Hematopoietic multipotent progenitor cell treated with erythropoietin and hydrocortisone succinate and interleukin-3 and kit ligand, for 4 days (in vitro differentiated cells): ENCODE measurements around the gene TANGO6.

Experiments used
- DNase-seq: peaks from one replicate; pipeline ENCODE4 v3.0.0-alpha.2; 2015

The TANGO6 gene

GRCh38 chr16:68978303-68978954, 135.1 kb downstream of the TANGO6 start:
- DNase-seq = no peak

GRCh38 chr16:68980695-68981315, 137.5 kb downstream of the TANGO6 start:
- no peak for DNase-seq

- no peak for DNase-seq
Measured at GRCh38 chr16:68981971-68982370, 138.6 kb downstream of the TANGO6 start.

GRCh38 chr16:68984467-68984866, 141.1 kb downstream of the TANGO6 start:
- no peak for DNase-seq

GRCh38 chr16:68985268-68985667, 141.9 kb downstream of the TANGO6 start:
- no peak for DNase-seq

DNA sequence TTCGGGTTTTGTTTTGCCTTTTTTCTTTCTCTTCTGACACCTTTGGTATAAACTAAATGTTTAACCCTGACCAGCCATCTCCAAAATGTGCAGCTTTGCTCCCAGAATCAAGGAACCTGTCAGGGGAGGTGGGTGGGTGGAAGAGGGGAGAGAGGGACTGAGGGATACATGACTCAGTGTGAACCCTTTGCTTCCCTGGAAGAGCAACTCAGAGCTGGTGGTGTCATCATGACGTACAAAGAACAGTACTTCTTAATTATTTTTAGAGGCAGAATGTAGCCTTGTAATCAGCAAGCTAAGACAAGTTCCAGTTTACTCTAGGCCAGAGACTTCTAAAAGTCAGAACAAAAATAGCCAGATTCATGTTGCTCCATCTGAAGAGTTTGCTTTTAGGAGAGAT, 142.5 kb downstream of the TANGO6 start:
- no peak for DNase-seq

GRCh38 chr16:68987734-68988457, 144.6 kb downstream of the TANGO6 start:
- DNase-seq = no peak

DNA sequence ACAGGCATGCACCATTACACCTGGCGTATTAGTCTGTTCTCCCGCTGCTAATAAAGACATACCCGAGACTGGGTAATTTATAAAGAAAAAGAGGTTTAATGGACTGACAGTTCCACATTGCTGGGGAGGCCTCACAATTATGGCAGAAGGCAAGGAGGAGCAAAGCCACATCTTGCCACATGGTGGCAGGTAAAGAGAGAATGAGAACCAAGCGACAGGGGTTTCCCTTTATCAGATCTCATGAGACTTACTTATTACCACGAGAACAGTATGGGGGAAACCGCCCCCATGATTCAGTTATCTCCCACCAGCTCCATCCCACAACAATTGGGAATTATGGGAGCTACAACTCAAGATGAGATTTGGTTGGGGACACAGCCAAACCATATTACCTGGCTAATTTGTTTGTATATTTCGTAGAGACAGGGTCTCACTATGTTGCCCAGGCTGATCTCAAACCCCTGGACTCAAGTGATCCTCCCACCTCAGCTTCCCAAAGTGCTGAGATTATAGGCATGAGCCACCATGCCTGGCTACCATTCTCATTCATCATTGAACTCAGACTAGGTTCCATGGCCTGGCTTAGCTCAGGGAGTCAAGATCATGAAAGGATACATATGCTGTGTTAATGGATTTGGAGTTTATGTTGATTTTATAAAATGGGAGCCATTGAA, 147.0 kb downstream of the TANGO6 start:
- peak; percentile 17 for DNase-seq

DNA sequence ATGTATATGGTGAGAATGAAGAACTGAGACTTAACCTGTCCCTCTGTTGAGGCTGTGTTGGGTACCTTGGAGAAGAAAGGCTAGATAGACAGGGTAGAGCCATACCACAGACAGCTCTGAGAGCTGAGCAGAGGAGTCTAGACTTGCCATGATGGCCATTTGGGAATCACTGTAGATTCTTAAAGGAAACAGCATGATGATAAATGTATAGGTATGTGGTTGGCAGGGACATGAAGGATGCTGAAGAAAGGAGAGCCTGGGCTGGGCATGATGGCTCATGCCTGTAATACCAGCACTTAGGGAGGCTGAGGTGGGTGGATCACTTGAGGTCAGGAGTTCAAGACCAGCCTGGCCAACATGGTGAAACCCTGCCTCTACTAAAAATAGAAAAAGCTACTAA, 147.7 kb downstream of the TANGO6 start:
- DNase-seq = no peak

GRCh38 chr16:68992521-68992920, 149.2 kb downstream of the TANGO6 start:
- no peak for DNase-seq

DNA sequence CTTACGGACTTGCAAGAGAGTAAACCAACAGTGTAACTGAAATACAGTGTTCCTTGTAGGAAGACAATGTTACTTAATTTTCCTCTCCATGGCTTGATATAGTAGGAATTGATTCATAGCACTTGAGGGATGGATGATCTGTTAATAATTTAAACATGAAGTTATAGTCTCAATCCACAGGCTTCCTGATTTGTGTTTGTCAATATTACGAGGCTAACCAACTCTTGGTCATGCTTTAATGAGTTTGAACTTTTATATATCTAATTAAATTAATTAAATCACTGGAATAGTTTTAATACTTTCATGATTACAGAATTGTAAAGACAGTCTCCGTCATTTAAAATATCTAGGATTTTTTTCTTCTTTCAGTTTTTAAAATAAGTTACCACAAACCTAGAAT, 150.1 kb downstream of the TANGO6 start:
- no peak for DNase-seq

GRCh38 chr16:68993885-68994284, 150.6 kb downstream of the TANGO6 start:
- DNase-seq = no peak

GRCh38 chr16:68994324-68994723, 151.0 kb downstream of the TANGO6 start:
- no peak for DNase-seq

GRCh38 chr16:68995011-68995504, 151.7 kb downstream of the TANGO6 start:
- peak; percentile 68 for DNase-seq

DNA sequence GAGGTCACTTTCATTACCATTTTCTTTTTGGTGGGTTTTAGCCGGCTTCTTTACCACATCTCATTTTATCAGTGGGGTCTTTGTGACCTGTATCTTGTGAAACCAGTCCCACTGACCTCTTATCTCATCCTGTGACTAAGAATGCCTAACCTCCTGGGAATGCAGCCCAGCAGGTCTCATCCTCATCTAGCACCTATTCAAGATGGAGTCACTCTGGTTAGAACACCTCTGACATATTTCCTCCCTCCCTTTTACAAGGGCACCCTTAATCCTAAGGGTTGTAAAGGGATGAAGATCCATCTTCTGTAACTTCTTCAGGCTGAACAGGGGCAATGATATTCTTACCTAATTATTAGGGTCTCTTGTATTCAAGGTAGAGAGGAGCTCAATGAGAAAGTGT, 154.2 kb downstream of the TANGO6 start:
- DNase-seq = no peak

DNA sequence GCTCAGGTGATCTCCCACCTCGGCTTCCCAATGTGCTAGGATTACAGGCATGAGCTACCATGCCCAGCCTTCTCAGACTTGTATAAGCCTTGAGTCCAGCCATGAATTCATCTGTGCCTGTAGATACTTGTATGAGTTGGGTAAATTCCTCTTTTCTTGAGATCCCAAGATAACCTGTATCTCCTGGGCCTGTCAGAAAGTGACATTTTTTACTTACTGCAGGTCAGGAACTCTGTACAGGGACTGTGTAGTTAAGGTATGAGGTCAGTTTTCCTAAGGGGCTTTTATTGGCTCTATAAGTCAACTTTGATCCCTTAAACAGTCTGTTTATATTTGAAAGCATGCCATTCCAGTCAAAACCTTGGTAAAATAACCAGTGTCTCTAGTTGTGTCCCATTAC, 155.8 kb downstream of the TANGO6 start:
- DNase-seq = no peak

DNA sequence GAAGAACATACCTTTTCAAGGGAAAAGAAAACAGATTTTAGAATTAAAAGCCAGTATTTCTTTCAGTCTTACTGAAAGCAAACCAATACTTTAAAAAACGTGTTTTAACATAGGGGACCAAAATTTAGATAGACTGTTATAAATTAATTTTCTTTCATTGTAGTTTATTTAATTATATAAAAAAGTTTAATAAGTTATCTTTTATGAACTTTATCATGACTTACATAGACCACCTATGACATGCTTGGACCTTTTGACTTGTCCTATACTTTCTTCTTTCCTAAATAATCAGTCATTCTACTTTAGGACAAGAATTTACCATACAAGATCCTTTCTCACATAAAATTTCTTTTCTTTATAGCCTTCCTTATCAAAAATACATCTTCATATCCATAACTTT, 160.2 kb downstream of the TANGO6 start:
- peak; percentile 13 for DNase-seq

DNA sequence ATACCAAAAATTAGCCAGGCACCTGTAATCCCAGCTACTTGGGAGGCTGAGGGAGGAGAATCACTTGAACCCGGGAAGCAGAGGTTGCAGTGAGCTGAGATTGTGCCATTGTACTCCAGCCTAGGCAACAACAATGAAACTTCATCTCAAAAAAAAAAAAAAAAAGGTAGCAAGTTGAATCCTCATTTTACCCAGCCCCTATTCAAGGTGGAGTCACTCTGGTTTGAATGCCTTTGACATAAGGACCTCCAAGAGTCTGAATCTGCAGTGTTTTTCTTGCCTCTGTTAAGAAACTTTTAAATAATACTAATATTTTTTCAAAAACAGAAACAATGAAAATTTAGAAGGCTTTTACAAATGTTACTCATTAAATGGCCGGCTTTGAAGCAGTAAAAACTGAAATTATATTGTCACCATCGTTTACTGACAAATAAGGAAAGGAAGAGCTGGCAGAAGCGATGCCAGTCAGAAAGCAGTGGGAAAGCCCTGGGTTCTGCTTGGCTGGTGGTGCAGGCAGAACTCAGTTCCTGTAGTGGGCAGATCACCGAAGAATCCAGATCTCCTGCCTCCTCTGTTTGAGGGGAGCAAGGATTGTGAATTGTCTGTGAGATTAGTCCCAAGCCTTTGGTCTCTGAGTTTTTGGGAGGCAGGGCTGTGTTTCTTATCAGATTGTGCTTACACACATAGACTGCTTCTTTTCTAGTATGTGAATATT, 162.5 kb downstream of the TANGO6 start:
- DNase-seq = no peak

- DNase-seq = no peak
Measured at GRCh38 chr16:69012906-69013305, 169.6 kb downstream of the TANGO6 start.

- DNase-seq = no peak
Measured at GRCh38 chr16:69013991-69014390, 170.7 kb downstream of the TANGO6 start.

DNA sequence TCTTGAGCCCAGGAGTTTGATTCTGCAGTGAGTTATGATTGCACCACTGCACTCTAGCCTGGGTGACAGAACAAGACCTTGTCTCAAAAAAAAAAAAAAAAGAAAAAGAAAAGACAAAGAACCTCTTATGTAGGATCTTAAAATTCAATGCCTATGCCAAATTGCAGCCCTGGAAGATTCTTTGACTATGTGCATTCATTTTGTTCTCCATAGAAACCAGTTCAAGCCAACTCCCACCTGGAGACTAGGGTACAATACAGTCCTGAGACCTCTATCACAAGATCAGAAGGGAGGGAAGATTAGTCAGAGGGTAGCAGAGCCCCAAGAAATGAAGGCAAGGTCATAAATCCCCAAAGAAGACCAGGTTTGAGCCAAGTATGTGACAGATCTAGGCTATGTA, 171.5 kb downstream of the TANGO6 start:
- DNase-seq = no peak

DNA sequence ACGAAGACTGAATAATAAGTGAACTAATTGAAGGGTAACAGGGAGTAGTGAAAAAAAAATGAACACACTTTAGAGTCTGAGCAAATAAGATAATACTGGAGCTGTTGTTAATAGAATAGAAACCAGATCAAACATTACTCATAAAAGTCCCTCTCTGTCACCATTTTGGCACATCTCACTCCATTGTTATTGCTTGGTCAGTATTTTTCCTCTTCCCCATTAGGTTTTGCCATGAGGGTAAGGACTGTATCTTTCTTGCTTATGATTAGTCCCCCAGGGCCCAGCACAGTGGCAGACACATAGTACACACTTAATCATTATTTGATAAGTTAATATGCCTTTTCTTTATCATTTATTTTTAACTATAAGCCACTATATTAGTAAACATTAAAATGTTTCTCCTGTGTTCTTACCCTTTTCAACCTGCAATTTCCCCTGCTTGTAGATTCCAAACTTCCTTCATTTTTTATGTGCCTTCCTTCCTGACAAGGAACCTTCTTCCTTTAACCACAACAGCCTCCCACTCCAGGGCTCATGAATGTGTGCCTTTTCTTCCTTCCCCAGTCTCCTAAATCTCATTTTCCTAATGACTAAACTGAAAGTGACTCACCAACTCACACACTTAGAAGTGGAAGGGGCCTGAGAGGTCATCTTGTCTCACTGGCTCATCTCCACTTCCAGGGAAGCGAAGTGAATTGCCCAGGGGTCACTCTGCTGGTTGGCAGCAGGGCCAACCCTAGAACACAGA, 173.9 kb downstream of the TANGO6 start:
- no peak for DNase-seq
